HL-60 (cell line): ENCODE data around the gene CFAP251.

Source experiments
- GABPA ChIP-seq: IDR thresholded peaks from 2 replicates; pipeline ENCODE4 v1.6.1; 2012; ENCODE audit warnings: low read depth
- POLR2AphosphoS5 ChIP-seq: IDR thresholded peaks from 2 replicates; pipeline ENCODE4 v1.6.1; 2012; ENCODE audit warnings: low read depth
- SPI1 ChIP-seq: IDR thresholded peaks from 2 replicates; pipeline ENCODE4 v1.6.1; 2012; ENCODE audit warnings: low read depth, mild to moderate bottlenecking, borderline replicate concordance
- TF ChIP-seq, protein P1 (sequence below): IDR thresholded peaks from one replicate; pipeline ENCODE4 v1.5.1; 2011; ENCODE audit warnings: low read length, control low read depth, inconsistent platforms; ENCODE audit not compliant: insufficient read depth
- TF ChIP-seq, protein P2 (sequence below): IDR thresholded peaks from 2 replicates; pipeline ENCODE4 v1.6.1; 2012; ENCODE audit warnings: low read depth; ENCODE audit not compliant: insufficient replicate concordance

DNA sequence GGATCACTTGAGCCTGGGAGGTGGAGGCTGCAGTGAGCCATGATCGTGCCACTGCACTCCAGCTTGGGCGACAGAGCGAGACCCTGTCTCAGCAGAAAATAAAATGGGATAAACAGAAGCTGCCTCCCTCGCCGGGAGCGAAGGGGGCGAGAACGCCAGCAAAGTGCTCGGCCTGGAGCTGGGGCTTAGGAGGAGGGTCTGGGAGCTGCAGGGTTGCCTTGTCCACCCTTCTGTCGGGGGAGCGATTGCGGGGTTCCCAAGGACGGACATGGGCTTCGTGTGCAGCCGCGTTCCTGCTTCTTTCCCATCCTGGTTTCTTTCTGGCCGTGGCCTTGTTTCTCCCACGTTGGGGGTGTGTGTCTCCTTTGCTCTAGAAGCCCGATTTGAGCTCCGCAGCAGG is 132.3 kb downstream of the CFAP251 start:
- TF ChIP-seq, protein P1, sequence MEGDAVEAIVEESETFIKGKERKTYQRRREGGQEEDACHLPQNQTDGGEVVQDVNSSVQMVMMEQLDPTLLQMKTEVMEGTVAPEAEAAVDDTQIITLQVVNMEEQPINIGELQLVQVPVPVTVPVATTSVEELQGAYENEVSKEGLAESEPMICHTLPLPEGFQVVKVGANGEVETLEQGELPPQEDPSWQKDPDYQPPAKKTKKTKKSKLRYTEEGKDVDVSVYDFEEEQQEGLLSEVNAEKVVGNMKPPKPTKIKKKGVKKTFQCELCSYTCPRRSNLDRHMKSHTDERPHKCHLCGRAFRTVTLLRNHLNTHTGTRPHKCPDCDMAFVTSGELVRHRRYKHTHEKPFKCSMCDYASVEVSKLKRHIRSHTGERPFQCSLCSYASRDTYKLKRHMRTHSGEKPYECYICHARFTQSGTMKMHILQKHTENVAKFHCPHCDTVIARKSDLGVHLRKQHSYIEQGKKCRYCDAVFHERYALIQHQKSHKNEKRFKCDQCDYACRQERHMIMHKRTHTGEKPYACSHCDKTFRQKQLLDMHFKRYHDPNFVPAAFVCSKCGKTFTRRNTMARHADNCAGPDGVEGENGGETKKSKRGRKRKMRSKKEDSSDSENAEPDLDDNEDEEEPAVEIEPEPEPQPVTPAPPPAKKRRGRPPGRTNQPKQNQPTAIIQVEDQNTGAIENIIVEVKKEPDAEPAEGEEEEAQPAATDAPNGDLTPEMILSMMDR: no peak
- TF ChIP-seq, protein P2, sequence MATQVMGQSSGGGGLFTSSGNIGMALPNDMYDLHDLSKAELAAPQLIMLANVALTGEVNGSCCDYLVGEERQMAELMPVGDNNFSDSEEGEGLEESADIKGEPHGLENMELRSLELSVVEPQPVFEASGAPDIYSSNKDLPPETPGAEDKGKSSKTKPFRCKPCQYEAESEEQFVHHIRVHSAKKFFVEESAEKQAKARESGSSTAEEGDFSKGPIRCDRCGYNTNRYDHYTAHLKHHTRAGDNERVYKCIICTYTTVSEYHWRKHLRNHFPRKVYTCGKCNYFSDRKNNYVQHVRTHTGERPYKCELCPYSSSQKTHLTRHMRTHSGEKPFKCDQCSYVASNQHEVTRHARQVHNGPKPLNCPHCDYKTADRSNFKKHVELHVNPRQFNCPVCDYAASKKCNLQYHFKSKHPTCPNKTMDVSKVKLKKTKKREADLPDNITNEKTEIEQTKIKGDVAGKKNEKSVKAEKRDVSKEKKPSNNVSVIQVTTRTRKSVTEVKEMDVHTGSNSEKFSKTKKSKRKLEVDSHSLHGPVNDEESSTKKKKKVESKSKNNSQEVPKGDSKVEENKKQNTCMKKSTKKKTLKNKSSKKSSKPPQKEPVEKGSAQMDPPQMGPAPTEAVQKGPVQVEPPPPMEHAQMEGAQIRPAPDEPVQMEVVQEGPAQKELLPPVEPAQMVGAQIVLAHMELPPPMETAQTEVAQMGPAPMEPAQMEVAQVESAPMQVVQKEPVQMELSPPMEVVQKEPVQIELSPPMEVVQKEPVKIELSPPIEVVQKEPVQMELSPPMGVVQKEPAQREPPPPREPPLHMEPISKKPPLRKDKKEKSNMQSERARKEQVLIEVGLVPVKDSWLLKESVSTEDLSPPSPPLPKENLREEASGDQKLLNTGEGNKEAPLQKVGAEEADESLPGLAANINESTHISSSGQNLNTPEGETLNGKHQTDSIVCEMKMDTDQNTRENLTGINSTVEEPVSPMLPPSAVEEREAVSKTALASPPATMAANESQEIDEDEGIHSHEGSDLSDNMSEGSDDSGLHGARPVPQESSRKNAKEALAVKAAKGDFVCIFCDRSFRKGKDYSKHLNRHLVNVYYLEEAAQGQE: no peak
- no peak for TF ChIP-seq POLR2AphosphoS5
- TF ChIP-seq GABPA: no peak
- no peak for TF ChIP-seq SPI1
